ENCODE data around the gene HDAC9.

GRCh38 chr7:18936265-18936664 lies 440.7 kb downstream of the HDAC9 start:
- TF ChIP-seq CTCF (IDR thresholded peaks at IDR 0.05) (no peak), POLR2A (IDR thresholded peaks at IDR 0.05) (no peak), EP300 (IDR thresholded peaks at IDR 0.05) (no peak)
